MM.1S (cell line): Measurements from ENCODE around the gene CBLN3.

Experiments used
- DNase-seq: peaks from one replicate; pipeline ENCODE4 v3.0.0-alpha.2; 2015
- H2AFZ ChIP-seq: fragments of 300-600 bp; sonication (generic); 2 replicates; pipeline ENCODE4 v1.6.0; 2016; ENCODE audit warnings: antibody characterized with exemption, low read length
- H3F3A ChIP-seq: fragments of 300-600 bp; sonication (generic); 2 replicates; pipeline ENCODE4 v1.6.1; 2016; ENCODE audit warnings: mild to moderate bottlenecking, antibody characterized with exemption, low read length, moderate library complexity, mixed read lengths; ENCODE audit not compliant: insufficient read depth
- H3K27ac ChIP-seq: fragments of 300-600 bp; sonication (generic); 2 replicates; pipeline ENCODE4 v1.5.1; 2016; ENCODE audit warnings: mild to moderate bottlenecking, low read length
- H3K27me3 ChIP-seq: fragments of 300-600 bp; sonication (generic); replicated peaks from 2 replicates; pipeline ENCODE4 v1.6.0; 2016; ENCODE audit warnings: low read length; ENCODE audit not compliant: insufficient read depth
- H3K36me3 ChIP-seq: fragments of 300-600 bp; sonication (generic); replicated peaks from 2 replicates; pipeline ENCODE4 v1.6.1; 2016; ENCODE audit warnings: mild to moderate bottlenecking, low read length, mixed read lengths; ENCODE audit not compliant: insufficient read depth
- H3K4me1 ChIP-seq: fragments of 300-600 bp; sonication (generic); 2 replicates; pipeline ENCODE4 v1.6.1; 2016; ENCODE audit warnings: low read length, mixed read lengths
- H3K4me2 ChIP-seq: fragments of 300-600 bp; sonication (generic); 2 replicates; pipeline ENCODE4 v1.6.0; 2016; ENCODE audit warnings: low read depth, low read length
- H3K4me3 ChIP-seq: fragments of 300-600 bp; sonication (generic); 2 replicates; pipeline ENCODE4 v1.5.1; 2016; ENCODE audit warnings: low read length, mixed read lengths
- H3K79me2 ChIP-seq: fragments of 300-600 bp; sonication (generic); 2 replicates; pipeline ENCODE4 v1.6.1; 2016; ENCODE audit warnings: mixed run types, low read length, mixed read lengths
- H3K9ac ChIP-seq: fragments of 300-600 bp; sonication (generic); 2 replicates; pipeline ENCODE4 v1.6.1; 2016; ENCODE audit warnings: low read length, mixed read lengths
- H3K9me2 ChIP-seq: fragments of 300-600 bp; sonication (generic); replicated peaks from 2 replicates; pipeline ENCODE4 v1.6.1; 2016; ENCODE audit warnings: mild to moderate bottlenecking, low read length, mixed read lengths; ENCODE audit not compliant: insufficient read depth
- H3K9me3 ChIP-seq: fragments of 300-600 bp; sonication (generic); replicated peaks from 2 replicates; pipeline ENCODE4 v1.6.1; 2016; ENCODE audit warnings: mild to moderate bottlenecking, low read length, mixed read lengths; ENCODE audit not compliant: insufficient read depth
- H4K20me1 ChIP-seq: fragments of 300-600 bp; sonication (generic); 2 replicates; pipeline ENCODE4 v1.6.1; 2016; ENCODE audit warnings: mild to moderate bottlenecking, low read length, moderate library complexity, mixed read lengths; ENCODE audit not compliant: insufficient read depth
- EZH2 ChIP-seq: fragments of 300-600 bp; sonication (generic); optimal IDR thresholded peaks from 2 replicates; pipeline ENCODE3; 2017; ENCODE audit warnings: low read depth, mild to moderate bottlenecking, antibody characterized with exemption, low read length, mixed read lengths
- EZH2phosphoT487 ChIP-seq: fragments of 300-600 bp; sonication (generic); IDR thresholded peaks from 2 replicates; pipeline ENCODE4 v1.6.1; 2018; ENCODE audit warnings: antibody characterized with exemption, low read length
- TF ChIP-seq, protein P1 (sequence below): fragments of 300-600 bp; sonication (generic); IDR thresholded peaks from 2 replicates; pipeline ENCODE4 v1.5.1; 2016; ENCODE audit warnings: antibody characterized with exemption, low read length, mixed read lengths

The CBLN3 gene

DNA sequence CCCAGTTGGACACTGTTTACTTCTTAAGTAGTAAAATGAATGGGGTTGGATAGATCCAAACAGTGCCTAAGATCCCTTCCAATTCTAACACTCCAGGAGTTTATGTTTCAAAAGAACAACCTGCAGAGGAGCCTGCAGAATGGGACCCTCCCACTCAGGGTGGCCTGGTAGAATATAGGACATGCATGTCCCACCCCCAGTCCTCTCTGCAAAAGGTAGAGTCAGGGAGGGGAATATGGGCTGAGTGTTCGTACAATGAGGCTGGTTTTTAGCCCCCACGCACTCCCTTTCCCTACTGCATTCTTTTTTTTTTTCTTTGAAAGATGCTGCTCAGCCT, 42.5 kb downstream of the CBLN3 start:
- Histone ChIP-seq H3F3A (no peaks in the 10 kb centered on the region), H3K79me2 (no peaks in the 10 kb centered on the region), H3K9ac (no peak overlapping the region), H3K4me3 (no peak overlapping the region), H4K20me1 (no peaks in the 10 kb centered on the region), H3K9me2 (no peaks in the 10 kb centered on the region), H3K27ac (no peak overlapping the region), H3K36me3 (no peaks in the 10 kb centered on the region), H3K27me3 (no peaks in the 10 kb centered on the region), H3K4me2 (no peak overlapping the region), H2AFZ (no peak overlapping the region), H3K4me1 (no peaks in the 10 kb centered on the region), H3K9me3 (no peaks in the 10 kb centered on the region)
- DNase-seq = no peak
- no peak for TF ChIP-seq EZH2

DNA sequence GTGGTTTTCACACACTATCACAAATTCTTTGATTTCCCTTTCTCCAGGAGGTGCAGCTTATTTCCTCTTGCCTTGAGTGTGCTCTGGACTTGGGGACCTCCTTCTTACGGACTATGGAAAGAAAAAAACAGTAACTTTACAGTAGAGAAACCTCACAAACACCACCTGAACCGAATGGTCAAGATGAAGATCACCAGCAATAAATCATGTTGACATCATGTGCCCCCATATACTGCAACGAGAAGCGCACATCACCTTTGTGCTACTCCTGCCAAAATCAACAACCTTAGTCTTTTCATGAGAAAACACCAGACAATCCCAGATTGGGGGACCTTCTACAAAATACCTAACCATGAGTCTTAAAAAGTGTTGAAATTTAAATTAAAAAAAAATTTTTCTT, 43.9 kb downstream of the CBLN3 start:
- H3K27ac ChIP-seq = no peak overlapping the region
- no peak overlapping the region for H3K4me2 ChIP-seq
- DNase-seq = no peak
- H3K27me3 ChIP-seq = no peaks in the 10 kb centered on the region
- H3K9ac ChIP-seq = no peak overlapping the region
- H3K9me2 ChIP-seq = no peaks in the 10 kb centered on the region
- H3K4me3 ChIP-seq = no peak overlapping the region
- TF ChIP-seq, protein P1, sequence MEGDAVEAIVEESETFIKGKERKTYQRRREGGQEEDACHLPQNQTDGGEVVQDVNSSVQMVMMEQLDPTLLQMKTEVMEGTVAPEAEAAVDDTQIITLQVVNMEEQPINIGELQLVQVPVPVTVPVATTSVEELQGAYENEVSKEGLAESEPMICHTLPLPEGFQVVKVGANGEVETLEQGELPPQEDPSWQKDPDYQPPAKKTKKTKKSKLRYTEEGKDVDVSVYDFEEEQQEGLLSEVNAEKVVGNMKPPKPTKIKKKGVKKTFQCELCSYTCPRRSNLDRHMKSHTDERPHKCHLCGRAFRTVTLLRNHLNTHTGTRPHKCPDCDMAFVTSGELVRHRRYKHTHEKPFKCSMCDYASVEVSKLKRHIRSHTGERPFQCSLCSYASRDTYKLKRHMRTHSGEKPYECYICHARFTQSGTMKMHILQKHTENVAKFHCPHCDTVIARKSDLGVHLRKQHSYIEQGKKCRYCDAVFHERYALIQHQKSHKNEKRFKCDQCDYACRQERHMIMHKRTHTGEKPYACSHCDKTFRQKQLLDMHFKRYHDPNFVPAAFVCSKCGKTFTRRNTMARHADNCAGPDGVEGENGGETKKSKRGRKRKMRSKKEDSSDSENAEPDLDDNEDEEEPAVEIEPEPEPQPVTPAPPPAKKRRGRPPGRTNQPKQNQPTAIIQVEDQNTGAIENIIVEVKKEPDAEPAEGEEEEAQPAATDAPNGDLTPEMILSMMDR = no peak
- TF ChIP-seq EZH2phosphoT487 (no peak), EZH2 (no peak)
- no peaks in the 10 kb centered on the region for H3F3A ChIP-seq
- H2AFZ ChIP-seq = no peak overlapping the region
- H3K9me3 ChIP-seq = no peaks in the 10 kb centered on the region
- H3K36me3 ChIP-seq = no peaks in the 10 kb centered on the region
- H3K79me2 ChIP-seq = no peaks in the 10 kb centered on the region
- H3K4me1 ChIP-seq = no peaks in the 10 kb centered on the region
- no peaks in the 10 kb centered on the region for H4K20me1 ChIP-seq

DNA sequence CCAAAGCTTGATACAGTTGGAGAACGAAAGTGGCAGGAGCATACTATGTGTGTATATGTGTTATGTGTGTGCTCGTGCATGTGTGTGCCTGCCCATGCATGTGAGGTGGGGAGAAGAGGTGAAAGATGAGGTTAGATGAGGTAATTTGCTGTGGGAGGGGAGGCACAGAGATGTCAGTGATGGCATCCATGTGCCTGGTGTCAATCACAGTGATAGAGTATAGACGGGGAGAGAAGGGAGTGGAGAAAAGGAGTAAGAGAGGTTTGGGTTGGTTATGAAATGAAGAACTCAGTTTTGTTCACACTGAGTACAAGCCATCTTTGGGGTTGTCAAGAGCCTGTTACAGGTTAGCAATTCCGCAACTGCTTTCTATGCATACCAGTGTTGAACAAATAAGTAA, 45.3 kb downstream of the CBLN3 start:
- no peak for DNase-seq
- Histone ChIP-seq H4K20me1 (no peaks in the 10 kb centered on the region), H3K36me3 (no peaks in the 10 kb centered on the region), H3K9me2 (no peaks in the 10 kb centered on the region), H3K27me3 (no peaks in the 10 kb centered on the region), H3F3A (no peaks in the 10 kb centered on the region), H3K27ac (no peak overlapping the region), H3K79me2 (no peaks in the 10 kb centered on the region), H3K9me3 (no peaks in the 10 kb centered on the region), H3K9ac (no peak overlapping the region), H3K4me3 (no peak overlapping the region), H3K4me2 (no peak overlapping the region), H2AFZ (no peak overlapping the region), H3K4me1 (no peaks in the 10 kb centered on the region)
- TF ChIP-seq EZH2 (no peak), EZH2phosphoT487 (no peak)
- TF ChIP-seq, protein P1 = no peak

DNA sequence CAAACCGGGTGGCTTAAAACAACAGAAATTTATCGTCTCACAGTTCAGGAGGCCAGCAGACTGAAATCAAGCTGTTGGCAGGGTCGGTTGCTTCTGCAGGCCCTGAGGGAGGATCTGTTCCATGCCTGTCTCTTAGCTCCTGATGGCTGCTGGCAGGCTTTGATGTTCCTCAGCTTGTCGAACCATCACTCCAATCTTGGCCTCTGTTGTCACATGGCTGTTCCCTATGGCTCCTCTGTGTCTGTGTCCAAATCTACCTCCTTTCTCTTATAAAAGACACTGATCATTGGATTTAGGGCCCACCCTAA, 47.5 kb downstream of the CBLN3 start:
- no peaks in the 10 kb centered on the region for H3F3A ChIP-seq
- TF ChIP-seq EZH2phosphoT487 (no peak), EZH2 (no peak)
- TF ChIP-seq, protein P1 = no peak

More for the DNA sequence above, 47.5 kb downstream of the CBLN3 start:
- H3K4me1 ChIP-seq = no peaks in the 10 kb centered on the region
- no peaks in the 10 kb centered on the region for H3K27me3 ChIP-seq
- no peaks in the 10 kb centered on the region for H3K36me3 ChIP-seq
- no peaks in the 10 kb centered on the region for H3K79me2 ChIP-seq
- no peaks in the 10 kb centered on the region for H3K9me3 ChIP-seq
- no peak overlapping the region for H3K4me3 ChIP-seq
- H3K9ac ChIP-seq = no peak overlapping the region
- no peak for DNase-seq
- H4K20me1 ChIP-seq = no peaks in the 10 kb centered on the region
- no peak overlapping the region for H2AFZ ChIP-seq
- H3K9me2 ChIP-seq = no peaks in the 10 kb centered on the region
- H3K4me2 ChIP-seq = no peak overlapping the region
- no peak overlapping the region for H3K27ac ChIP-seq
